A549 (cell line): Measurements from ENCODE around the gene SCARF1. TPM values are rescaled to one million over a fixed set of nuclear protein-coding genes. Genes with fewer than 3 reads are reported as not detected.

Source experiments
- ATAC-seq, 2 experiments: fragments of 200-7000 bp in 1 of 2; fragments of >200 bp in 1 of 2; cut with Nextera tagmentation in 1 of 2; cut with Tn5 transposase in 1 of 2; 3 replicates each; pipeline versions ENCODE4 v1.8.0 to v1.9.1; 2018 to 2020; ENCODE audit warnings: mild to moderate bottlenecking in 1 of 2, moderate library complexity in 1 of 2
- CTCF ChIA-PET: fragments of 300-600 bp; sonication (Branson Sonifier 250); formaldehyde crosslinking; extraction: SDS; loops from one replicate; lab custom pipeline; 2021; ENCODE audit warnings: antibody characterized with exemption, inconsistent platforms; lab: Yijun Ruan, JAX
- POLR2A ChIA-PET: fragments of 350-600 bp; formaldehyde crosslinking; extraction: SDS; loops from one replicate; lab custom pipeline; 2021; ENCODE audit warnings: antibody characterized with exemption, inconsistent platforms; lab: Yijun Ruan, JAX
- DNase-seq, 2 experiments: peaks; one replicate each; pipeline versions ENCODE4 v3.0.0 to v3.0.0-alpha.2; 2011 to 2016; ENCODE audit warnings: low read depth in 1 of 2, low spot score in 1 of 2
- FAIRE-seq: peaks from 2 replicates; lab custom pipeline; 2011; peaks lifted over from hg19 to GRCh38; lab: Jason Lieb, UNC
- H3K27ac ChIP-seq, 2 experiments: fragments of >200 bp; sonication (Bioruptor Twin); formaldehyde crosslinking; 3 replicates each; pipeline ENCODE4 v1.5.1; 2016 to 2017
- H3K4me1 ChIP-seq: fragments of >200 bp; sonication (Bioruptor Twin); formaldehyde crosslinking; 3 replicates; pipeline ENCODE4 v1.6.1; 2016
- H3K4me2 ChIP-seq: fragments of >200 bp; sonication (Bioruptor Twin); formaldehyde crosslinking; 3 replicates; pipeline ENCODE4 v1.6.1; 2016
- H3K4me3 ChIP-seq: fragments of >200 bp; sonication (Bioruptor Twin); formaldehyde crosslinking; 3 replicates; pipeline ENCODE4 v1.5.1; 2016
- H3K9me3 ChIP-seq: fragments of >200 bp; sonication (Bioruptor Twin); formaldehyde crosslinking; 3 replicates; pipeline ENCODE4 v1.6.1; 2016
- CHD2 ChIP-seq: fragments of 150-350 bp; IDR thresholded peaks from 2 replicates; pipeline ENCODE4 v1.6.1; 2014; ENCODE audit warnings: low read length; ENCODE audit not compliant: partially characterized antibody
- EHF ChIP-seq: fragments of 250-450 bp; sonication (Bioruptor Pico); IDR thresholded peaks from 2 replicates; pipeline ENCODE4 v1.5.0; 2020; ENCODE audit warnings: mild to moderate bottlenecking
- FOSL2 ChIP-seq, 2 experiments: fragments of 450-650 bp in 1 of 2; fragments of >200 bp in 1 of 2; sonication (Bioruptor Twin) in 1 of 2; formaldehyde crosslinking; IDR thresholded peaks; 2 replicates each; pipeline versions ENCODE4 v1.5.0 to v1.6.1; 2016 to 2020; ENCODE audit warnings: mild to moderate bottlenecking in 1 of 2, moderate library complexity in 1 of 2
- FOXS1 ChIP-seq: fragments of 250-450 bp; sonication (Bioruptor Pico); IDR thresholded peaks from 2 replicates; pipeline ENCODE4 v1.5.0; 2020; ENCODE audit warnings: mild to moderate bottlenecking, moderate library complexity
- HDAC2 ChIP-seq: fragments of 200-600 bp; sonication (generic); IDR thresholded peaks from 2 replicates; pipeline ENCODE4 v1.6.1; 2016
- HEYL ChIP-seq: fragments of 250-450 bp; sonication (Bioruptor Pico); IDR thresholded peaks from 2 replicates; pipeline ENCODE4 v1.8.0; 2021; ENCODE audit warnings: mild to moderate bottlenecking, moderate library complexity
- HOXB13 ChIP-seq: fragments of 250-450 bp; sonication (Bioruptor Pico); IDR thresholded peaks from 2 replicates; pipeline ENCODE4 v1.5.0; 2020; ENCODE audit warnings: low read depth, mild to moderate bottlenecking, moderate library complexity
- HOXB5 ChIP-seq: fragments of 250-450 bp; sonication (Bioruptor Pico); IDR thresholded peaks from 2 replicates; pipeline ENCODE4 v1.5.0; 2020; ENCODE audit warnings: mild to moderate bottlenecking, moderate library complexity
- JUNB ChIP-seq: fragments of >200 bp; sonication (Bioruptor Twin); formaldehyde crosslinking; IDR thresholded peaks from 2 replicates; pipeline ENCODE4 v1.6.1; 2016
- MAFK ChIP-seq: fragments of 450-650 bp; IDR thresholded peaks from 2 replicates; pipeline ENCODE4 v1.6.1; 2014; ENCODE audit not compliant: partially characterized antibody
- NR3C1 ChIP-seq: fragments of >200 bp; sonication (Bioruptor Twin); formaldehyde crosslinking; IDR thresholded peaks from 3 replicates; pipeline ENCODE4 v1.6.1; 2017
- POLR2AphosphoS2 ChIP-seq: conservative IDR thresholded peaks from 2 replicates; pipeline ENCODE4 v1.6.1; 2012; ENCODE audit warnings: low read length, improper control_type of control experiment, inconsistent platforms
- RARB ChIP-seq: fragments of 250-450 bp; sonication (Bioruptor Pico); IDR thresholded peaks from 2 replicates; pipeline ENCODE4 v1.8.0; 2021; ENCODE audit warnings: mild to moderate bottlenecking, moderate library complexity
- TFCP2L1 ChIP-seq: fragments of 250-450 bp; sonication (Bioruptor Pico); IDR thresholded peaks from 2 replicates; pipeline ENCODE4 v1.5.0; 2021; ENCODE audit warnings: mild to moderate bottlenecking
- ZFP36 ChIP-seq: fragments of 450-650 bp; IDR thresholded peaks from 2 replicates; pipeline ENCODE4 v1.6.1; 2014; ENCODE audit warnings: borderline replicate concordance; ENCODE audit not compliant: partially characterized antibody
- ZNF302 ChIP-seq: fragments of 250-450 bp; sonication (Bioruptor Pico); IDR thresholded peaks from 2 replicates; pipeline ENCODE4 v1.9.0; 2021; ENCODE audit warnings: inconsistent platforms, mild to moderate bottlenecking, moderate library complexity
- WGBS: methylation state at CpG from one replicate; pipeline ENCODE4 v1.1.6; 2017; ENCODE audit errors: missing lambda C conversion rate; 5-methylcytosine and 5-hydroxymethylcytosine counted together
- polyA plus RNA-seq, 4 experiments: library from polyadenylated mRNA; depleted of rRNA in 3 of 4; stranded (reverse); fragments of >200 nt; fragmentation: RNase III in 1 of 4; extraction: RNeasy Plus Mini Kit Qiagen cat#74134 plus additional on column Dnase treatment in 1 of 4; gene quantifications; 2 replicates in 3 of 4; 3 replicates in 1 of 4; pipeline ENCODE4 v1.2.3, GENCODE V29; 2011 to 2017
- TF ChIP-seq, protein P1 (sequence below): fragments of 150-350 bp; IDR thresholded peaks from 2 replicates; pipeline ENCODE4 v1.6.1; 2014; ENCODE audit warnings: low read depth, mild to moderate bottlenecking, low read length
- TF ChIP-seq, protein P2 (sequence below): fragments of 200-600 bp; sonication (generic); IDR thresholded peaks from 2 replicates; pipeline ENCODE4 v1.6.1; 2016; ENCODE audit warnings: antibody characterized with exemption, mild to moderate bottlenecking, moderate library complexity
- TF ChIP-seq, protein P3 (sequence below): fragments of >200 bp; sonication (Bioruptor Twin); formaldehyde crosslinking; IDR thresholded peaks from 3 replicates; pipeline ENCODE4 v1.5.1; 2016
- TF ChIP-seq, protein P4 (sequence below): IDR thresholded peaks from 2 replicates; pipeline ENCODE4 v1.6.1; 2012; ENCODE audit warnings: low read depth, borderline replicate concordance

SCARF1 gene
- polyA plus RNA-seq, 2 of the 4 experiments (the other 2 are of a cell fraction), result 0.09 to 0.30 TPM

DNA sequence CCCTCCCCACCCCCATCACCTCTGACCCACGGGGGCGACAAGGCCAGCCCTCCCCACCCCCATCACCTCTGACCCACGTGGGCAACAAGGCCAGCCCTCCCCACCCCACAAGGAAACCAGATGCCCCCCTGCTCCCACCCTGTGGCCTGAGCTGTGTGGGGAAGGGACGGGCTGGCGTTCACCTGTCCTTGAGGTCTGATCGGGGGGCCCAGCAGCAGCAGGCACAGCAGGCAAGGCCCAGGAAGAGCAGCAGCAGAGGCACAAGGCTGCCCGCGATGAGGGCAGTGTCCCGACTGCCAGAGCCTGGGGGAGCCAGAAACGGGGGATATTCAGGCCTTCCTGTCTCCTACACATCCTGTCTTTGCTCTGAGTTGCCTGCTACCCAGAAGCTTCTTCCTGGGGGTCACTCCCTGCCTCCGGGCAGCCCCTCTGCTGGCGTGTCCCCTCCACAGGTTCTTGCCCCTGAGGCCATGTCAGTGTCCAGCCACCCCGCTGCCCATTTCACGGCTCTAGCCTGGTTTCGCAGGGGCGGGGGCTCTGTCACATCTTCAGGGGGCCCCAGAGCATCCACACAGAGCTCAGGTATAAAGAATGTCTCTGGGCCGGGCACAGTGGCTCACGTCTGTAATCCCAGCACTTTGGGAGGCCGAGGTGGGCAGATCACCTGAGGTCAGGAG, 6.8 kb downstream of the SCARF1 start:
- ATAC-seq, result no peak
- no peak for FAIRE-seq
- peaks cover 12% of the 10 kb centered on the region for H3K4me1 ChIP-seq
- POLR2A ChIA-PET, result interaction anchor here (0.7 kb wide), 1 partner anchor 29 kb away, joined by 3 read pairs; no protein-coding TSS in a partner anchor
- no peak for DNase-seq
- CTCF ChIA-PET, result interaction anchor here (0.5 to 14.7 kb wide), 7 partner anchors 8 to 388 kb away, joined by 3 to 497 read pairs (median 5); partner anchors contain the start of genes PITPNA, RILP and SLC43A2
- no peak overlapping the region for H3K4me2 ChIP-seq
- WGBS, result 87% methylated on average over 16 of the region's 19 CpGs
- H3K4me3 ChIP-seq, result no peak overlapping the region
- H3K9me3 ChIP-seq, result no peaks in the 10 kb centered on the region
- TF ChIP-seq NR3C1, result no peak
- TF ChIP-seq, protein P1, sequence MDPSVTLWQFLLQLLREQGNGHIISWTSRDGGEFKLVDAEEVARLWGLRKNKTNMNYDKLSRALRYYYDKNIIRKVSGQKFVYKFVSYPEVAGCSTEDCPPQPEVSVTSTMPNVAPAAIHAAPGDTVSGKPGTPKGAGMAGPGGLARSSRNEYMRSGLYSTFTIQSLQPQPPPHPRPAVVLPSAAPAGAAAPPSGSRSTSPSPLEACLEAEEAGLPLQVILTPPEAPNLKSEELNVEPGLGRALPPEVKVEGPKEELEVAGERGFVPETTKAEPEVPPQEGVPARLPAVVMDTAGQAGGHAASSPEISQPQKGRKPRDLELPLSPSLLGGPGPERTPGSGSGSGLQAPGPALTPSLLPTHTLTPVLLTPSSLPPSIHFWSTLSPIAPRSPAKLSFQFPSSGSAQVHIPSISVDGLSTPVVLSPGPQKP, result no peak
- TF ChIP-seq TFCP2L1 (CRISPR knock-in tag), result no peak
- TF ChIP-seq RARB (CRISPR knock-in tag), result no peak
- TF ChIP-seq, protein P2, sequence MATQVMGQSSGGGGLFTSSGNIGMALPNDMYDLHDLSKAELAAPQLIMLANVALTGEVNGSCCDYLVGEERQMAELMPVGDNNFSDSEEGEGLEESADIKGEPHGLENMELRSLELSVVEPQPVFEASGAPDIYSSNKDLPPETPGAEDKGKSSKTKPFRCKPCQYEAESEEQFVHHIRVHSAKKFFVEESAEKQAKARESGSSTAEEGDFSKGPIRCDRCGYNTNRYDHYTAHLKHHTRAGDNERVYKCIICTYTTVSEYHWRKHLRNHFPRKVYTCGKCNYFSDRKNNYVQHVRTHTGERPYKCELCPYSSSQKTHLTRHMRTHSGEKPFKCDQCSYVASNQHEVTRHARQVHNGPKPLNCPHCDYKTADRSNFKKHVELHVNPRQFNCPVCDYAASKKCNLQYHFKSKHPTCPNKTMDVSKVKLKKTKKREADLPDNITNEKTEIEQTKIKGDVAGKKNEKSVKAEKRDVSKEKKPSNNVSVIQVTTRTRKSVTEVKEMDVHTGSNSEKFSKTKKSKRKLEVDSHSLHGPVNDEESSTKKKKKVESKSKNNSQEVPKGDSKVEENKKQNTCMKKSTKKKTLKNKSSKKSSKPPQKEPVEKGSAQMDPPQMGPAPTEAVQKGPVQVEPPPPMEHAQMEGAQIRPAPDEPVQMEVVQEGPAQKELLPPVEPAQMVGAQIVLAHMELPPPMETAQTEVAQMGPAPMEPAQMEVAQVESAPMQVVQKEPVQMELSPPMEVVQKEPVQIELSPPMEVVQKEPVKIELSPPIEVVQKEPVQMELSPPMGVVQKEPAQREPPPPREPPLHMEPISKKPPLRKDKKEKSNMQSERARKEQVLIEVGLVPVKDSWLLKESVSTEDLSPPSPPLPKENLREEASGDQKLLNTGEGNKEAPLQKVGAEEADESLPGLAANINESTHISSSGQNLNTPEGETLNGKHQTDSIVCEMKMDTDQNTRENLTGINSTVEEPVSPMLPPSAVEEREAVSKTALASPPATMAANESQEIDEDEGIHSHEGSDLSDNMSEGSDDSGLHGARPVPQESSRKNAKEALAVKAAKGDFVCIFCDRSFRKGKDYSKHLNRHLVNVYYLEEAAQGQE, result no peak
- TF ChIP-seq ZNF302 (CRISPR knock-in tag), result no peak
- TF ChIP-seq, protein P3, sequence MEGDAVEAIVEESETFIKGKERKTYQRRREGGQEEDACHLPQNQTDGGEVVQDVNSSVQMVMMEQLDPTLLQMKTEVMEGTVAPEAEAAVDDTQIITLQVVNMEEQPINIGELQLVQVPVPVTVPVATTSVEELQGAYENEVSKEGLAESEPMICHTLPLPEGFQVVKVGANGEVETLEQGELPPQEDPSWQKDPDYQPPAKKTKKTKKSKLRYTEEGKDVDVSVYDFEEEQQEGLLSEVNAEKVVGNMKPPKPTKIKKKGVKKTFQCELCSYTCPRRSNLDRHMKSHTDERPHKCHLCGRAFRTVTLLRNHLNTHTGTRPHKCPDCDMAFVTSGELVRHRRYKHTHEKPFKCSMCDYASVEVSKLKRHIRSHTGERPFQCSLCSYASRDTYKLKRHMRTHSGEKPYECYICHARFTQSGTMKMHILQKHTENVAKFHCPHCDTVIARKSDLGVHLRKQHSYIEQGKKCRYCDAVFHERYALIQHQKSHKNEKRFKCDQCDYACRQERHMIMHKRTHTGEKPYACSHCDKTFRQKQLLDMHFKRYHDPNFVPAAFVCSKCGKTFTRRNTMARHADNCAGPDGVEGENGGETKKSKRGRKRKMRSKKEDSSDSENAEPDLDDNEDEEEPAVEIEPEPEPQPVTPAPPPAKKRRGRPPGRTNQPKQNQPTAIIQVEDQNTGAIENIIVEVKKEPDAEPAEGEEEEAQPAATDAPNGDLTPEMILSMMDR, result no peak
- TF ChIP-seq ZFP36, result no peak
- no peak for TF ChIP-seq FOXS1 (CRISPR knock-in tag)
- TF ChIP-seq JUNB, result no peak
- TF ChIP-seq CHD2, result no peak
- TF ChIP-seq, protein P4, sequence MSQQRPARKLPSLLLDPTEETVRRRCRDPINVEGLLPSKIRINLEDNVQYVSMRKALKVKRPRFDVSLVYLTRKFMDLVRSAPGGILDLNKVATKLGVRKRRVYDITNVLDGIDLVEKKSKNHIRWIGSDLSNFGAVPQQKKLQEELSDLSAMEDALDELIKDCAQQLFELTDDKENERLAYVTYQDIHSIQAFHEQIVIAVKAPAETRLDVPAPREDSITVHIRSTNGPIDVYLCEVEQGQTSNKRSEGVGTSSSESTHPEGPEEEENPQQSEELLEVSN, result no peak
- TF ChIP-seq HOXB5 (CRISPR knock-in tag), result no peak
- no peak for TF ChIP-seq HOXB13
- no peak for TF ChIP-seq HDAC2
- no peak for TF ChIP-seq FOSL2 (IDR thresholded peaks at IDR 0.05)
- no peak for TF ChIP-seq FOSL2 (CRISPR knock-in tag; IDR thresholded peaks at IDR 0.05)
- no peak for TF ChIP-seq MAFK
- no peak for TF ChIP-seq EHF
- TF ChIP-seq HEYL (CRISPR knock-in tag), result no peak
- TF ChIP-seq POLR2AphosphoS2, result no peak
- H3K27ac ChIP-seq, result no peak overlapping the region
